HG03139 (cell line): ENCODE results near the gene SLC5A10.
"Not testable (repeated sequence)": the region's sequence is repeated elsewhere in the genome, so short reads cannot be mapped to it uniquely, and the experiment has no call there.

Experiments used
- ATAC-seq: cut with Tn5 transposase; IDR thresholded peaks from one replicate; pipeline ENCODE4 v1.9.1; 2021; ENCODE audit not compliant: unreplicated experiment

SLC5A10 gene

DNA sequence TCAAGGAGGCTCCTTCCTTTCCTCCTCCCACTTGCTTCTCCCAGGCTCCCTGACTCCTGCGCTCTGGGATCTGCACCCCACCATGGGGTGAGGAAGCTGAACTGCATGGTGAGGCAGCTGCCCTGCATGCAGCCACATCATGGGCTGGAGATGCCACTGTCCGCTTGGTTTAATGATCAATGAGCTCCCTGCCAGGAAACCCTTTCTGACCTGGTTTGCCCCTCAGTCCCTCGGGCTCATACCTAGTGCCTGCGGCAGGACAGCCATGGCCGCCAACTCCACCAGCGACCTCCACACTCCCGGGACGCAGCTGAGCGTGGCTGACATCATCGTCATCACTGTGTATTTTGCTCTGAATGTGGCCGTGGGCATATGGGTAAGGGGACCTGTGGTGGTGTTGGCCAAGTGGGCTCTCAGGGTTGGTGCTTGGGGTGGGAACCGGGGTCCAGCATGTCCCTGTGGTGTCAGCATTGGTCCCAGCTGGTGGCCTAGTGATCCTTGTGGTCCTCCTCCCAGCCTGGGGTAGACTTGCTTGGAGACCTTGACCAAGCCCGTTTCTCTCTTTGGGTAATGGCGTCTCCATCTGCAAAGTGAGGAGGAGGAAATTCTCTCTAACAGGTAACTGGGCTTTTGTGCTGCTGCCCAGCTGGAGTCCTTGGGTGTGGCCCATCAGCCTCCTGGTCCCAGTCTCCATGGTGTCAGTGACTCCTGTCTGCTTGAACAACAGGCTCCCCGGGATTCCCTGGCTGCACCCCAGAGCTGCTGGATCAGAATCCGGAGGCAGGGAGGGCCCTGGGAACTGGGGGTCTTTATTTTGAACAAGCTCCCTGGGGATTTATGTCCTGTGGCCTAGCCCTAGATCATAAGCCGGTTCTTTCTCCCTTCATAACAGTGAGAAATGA is at the start of gene SLC5A10:
SLC5A10 (plus strand) TSS at position 225 of the 902 bp plus-strand sequence; CDS start at position 266, 41 bp downstream.
- no peak for ATAC-seq

DNA sequence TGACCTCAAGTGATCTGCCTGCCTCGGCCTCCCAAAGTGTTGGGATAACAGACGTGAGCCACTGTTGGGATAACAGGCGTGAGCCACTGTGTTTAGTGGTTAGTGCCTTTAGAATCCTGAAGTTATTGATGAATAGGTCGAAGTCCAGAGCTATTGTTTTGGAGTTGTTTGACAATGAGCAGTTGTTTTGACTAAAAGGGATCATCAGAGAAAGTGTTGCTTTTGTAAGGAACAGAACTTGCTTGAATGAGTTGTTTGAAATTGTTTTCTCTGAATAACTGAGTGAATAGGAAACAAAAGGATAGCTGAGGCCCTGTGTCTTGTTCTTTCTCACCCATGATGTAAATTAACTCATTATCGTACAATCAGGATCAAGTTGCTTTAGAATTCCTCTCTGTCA is 47.5 kb upstream of the SLC5A10 start:
- ATAC-seq = no peak

DNA sequence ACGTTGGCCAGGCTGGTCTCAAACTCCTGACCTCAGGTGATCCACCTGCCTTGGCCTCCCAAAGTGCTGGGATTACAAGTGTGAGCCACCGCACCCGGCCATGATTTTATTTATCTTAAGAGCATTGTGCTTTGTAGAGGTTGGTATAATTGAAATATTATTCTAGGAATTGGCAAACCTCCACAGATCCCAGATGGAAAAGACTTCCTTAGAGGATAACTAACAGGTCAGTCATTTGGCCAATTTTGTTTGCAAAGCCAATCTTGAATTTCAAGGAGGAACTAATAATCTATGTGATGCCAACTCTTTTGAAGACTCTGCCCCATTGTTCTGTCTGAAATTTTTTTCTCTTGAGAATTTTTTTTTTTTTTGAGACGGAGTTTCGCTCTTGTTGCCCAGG is 46.7 kb upstream of the SLC5A10 start:
- no peak for ATAC-seq

DNA sequence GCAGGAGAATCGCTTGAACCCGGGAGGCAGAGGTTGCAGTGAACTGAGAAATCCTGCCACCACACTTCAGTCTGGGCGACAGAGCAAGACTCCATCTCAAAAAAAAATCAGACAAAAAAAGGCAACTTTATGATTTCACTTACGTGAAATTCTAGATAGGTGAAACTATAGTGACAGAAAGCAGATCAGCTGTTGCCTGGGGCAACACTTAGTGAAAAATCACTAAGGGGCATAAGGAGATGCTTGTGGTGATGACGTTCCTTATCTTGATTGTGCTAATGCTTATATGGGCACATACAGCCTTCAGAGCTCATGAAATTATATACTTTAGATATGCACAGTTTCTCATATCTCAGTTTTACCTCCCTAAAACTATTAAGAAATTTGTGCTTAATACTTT is 41.6 kb upstream of the SLC5A10 start:
- no peak for ATAC-seq

DNA sequence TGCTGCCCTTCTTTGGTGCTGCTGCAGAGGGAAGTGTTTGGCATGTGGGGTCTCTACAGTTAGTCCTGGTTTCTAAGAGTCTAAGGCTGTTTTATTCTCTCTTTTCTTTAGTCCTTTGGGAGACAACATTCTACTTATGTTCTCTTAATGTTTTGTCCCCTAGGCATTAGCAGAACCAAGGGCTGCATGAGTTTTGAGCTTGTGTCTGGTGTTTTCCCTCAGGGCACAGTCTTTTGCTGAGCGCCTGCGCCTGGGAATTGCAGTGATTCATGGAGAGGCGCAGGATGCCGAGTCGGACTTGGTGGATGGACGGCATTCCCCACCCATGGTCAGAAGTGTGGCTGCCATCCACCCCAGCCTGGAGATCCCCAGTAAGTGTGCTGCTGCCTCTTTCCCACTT is 41.1 kb upstream of the SLC5A10 start:
- no peak for ATAC-seq

DNA sequence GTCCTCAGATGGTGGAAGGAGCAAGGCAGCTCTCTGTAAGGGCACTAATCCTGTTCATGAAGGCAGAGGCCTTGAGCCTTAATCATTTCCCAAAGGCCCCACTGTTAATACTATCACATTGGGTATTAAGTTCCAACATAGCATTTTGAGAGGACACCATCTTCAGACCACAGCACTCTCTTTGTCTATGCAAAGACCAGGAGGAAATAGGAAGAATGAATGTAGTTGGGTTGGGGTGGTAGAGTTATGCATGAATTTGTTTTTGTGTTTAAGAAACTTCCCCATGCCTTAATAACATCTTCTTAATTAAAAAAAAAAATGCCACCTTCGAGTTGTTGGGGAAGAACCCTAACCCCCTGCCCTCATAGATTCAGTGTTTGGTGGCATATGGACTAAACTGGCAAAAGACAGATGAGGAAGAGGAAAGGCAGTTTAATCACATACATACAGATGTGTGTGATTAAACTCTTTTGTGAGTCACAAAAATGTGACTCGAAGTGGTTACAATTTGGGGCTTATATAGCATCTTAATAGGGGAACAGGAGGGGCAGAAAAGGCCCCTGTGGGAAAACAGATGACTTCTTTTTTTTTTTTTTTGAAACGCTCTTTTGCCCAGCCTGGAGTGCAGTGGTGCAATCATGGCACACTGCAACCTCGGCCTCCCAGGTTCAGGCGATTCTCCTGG is 35.0 kb upstream of the SLC5A10 start:
- no peak for ATAC-seq

DNA sequence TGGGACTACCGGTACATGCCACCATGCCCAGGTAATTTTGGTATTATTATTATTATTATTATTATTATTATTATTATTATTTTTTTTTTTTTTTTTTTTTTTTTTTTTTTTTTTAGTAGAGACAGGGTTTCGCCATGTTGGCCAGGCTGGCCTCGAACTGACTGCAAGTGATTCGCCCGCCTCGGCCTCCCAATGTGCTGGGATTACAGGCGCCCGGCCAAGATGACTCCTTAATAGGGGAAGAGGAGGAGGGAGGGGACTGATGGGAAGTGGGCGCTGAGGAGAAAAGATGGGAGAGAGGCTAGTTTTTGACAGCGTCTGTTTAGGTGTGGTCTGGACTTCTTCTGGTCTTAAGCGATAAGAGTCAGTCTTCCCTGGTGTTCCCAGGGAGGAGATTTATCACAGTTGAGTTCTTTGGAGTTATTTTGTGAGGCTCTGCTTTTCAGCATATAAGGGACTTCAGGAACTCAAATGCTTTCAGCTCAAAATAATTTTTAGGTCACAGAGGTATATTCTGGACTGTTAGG is 34.4 kb upstream of the SLC5A10 start:
- ATAC-seq = no peak

DNA sequence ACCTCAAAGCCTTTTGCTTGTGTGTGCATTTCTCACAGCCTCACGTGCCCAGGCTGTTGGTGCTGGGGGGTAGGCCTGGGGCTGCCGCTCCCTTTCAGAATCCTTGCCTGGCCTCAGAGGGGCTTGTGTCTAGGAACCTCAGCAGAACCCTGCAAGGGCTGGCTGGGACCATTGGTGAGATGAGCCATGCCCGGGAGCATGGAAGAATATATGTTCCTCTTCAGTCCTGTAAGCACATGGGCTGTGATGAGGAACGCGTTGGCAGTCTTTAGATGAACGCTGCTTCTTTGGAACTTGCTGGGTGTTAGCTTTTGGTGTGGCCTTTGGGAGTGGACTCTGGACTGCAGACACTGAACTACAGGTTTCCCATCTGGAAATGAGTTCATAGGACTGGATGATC is 32.0 kb upstream of the SLC5A10 start:
- ATAC-seq = no peak

DNA sequence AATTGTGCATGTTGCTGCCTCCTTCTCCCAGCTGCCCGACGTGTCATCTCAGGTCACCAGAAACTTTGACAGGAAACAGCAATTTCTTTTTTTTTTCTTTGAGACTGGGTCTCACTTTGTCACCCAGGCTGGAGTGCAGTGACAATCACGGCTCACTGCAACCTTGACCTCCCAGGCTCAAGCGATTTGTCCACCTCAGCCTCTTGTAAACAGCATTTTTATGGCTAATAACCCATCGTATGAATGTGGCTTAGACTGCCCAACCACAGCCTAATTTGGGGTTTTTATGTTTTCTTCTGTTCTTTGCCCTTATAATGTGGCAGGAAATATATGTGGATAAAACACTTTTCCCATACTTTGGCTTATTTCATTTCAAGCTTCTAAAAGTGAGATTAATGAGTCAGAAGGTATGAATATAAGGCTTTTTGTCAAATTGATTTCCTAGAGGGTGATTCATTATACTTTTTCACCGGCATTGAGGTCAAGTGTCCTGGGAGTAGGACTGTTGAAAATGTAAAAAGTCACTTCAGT is 31.0 kb upstream of the SLC5A10 start:
- ATAC-seq = no peak

DNA sequence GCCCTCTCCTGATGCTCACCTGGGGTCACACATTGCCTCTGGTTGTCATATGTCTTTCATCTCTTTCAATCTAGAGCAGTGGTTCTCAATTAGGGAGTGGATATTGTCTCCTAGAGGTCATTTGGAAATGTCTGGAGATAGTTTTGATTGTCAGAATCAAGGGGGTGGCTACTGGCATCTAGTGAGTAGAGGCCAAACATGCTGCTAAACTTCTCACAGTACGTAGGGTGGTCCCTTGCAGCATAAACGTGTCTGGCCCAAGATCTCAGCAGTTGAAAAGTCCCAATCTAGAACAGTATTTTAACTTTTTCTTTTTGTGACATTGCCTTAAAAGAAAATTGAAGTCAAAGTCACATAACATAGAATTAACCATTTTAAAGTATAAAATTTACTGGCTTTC is 30.5 kb upstream of the SLC5A10 start:
- ATAC-seq = no peak

DNA sequence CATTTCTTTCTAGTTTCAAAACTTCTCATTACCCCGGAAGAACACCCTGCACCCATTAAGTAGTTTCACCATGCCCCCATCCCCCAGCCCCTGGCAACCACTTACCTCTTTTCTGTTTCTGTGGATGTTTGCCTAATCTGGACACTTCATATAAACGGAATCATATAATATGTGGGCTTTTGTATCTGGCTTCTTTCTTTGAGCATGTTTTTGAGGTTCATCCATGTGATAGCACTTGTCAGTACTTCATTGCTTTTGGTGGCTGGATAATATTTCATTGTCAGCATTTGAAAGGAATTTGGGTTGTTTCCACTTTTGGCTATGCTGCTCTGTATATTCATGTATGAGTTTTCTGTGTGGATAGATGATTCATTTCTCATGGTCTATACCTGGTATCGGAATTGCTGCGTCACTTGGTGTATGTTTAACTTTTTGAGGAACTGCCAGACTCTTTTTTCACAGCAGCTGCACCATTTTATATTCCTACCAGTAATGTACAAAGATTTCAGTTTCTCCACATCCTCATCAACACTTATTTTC is 30.0 kb upstream of the SLC5A10 start:
- peak; percentile 57 for ATAC-seq

DNA sequence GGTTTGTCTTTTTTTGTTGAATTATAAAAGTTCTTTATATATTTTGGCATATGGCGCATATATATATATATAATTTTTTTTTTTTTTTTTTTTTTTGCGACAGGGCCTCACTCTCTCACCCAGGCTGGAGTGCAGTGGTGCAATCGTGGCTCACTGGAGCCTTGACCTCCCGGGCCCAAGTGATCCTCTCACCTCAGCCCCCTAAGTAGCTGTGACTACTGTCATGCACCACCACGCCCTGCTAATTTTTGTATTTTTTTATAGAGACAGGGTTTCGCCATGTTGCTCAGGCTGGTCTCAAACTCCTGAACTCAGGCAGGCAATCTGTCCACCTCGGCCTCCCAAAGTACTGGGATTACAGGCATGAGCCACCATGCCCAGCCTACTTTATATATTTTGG is 29.4 kb upstream of the SLC5A10 start:
- ATAC-seq = not testable (repeated sequence)

DNA sequence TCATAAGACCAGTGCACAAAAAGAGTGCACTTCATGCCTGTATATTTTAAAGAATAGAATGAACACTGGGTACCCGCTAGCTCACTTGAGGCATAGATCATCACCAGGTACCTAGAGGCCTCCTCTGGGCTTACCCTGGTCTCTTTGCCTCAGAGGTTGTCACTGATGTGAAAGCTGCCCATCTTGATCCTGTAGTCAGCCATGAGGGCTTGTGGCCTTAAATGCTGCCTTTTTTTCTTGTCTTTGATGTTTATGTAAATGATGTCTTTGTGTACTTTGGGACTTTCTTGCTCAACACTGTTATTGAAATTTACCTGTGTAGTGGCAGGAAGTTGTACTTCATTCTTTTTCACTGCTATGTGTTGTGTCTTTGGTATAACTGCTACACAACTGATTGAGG is 26.8 kb upstream of the SLC5A10 start:
- ATAC-seq = no peak

DNA sequence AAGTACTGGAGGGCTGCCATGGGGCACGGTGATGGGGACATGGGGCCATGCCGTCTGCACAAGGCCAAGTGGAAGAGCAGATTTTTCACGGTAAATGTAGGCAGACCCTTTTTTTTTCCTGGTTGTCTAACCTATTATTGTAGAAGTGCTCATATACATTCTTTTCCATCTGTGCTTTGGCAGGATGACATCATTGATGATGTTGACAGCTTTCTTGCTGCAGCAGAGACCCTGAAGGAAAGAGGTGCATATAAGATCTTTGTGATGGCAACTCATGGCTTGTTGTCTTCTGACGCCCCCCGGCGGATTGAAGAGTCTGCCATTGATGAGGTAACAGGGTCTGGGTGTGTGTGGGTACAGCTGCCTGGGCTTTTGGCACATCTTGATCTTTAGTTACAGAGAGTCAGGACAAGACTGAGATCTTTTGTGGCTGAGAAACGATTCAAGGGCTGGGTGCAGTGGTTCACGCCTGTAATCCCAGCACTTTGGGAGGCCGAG is 23.3 kb upstream of the SLC5A10 start:
- no peak for ATAC-seq

DNA sequence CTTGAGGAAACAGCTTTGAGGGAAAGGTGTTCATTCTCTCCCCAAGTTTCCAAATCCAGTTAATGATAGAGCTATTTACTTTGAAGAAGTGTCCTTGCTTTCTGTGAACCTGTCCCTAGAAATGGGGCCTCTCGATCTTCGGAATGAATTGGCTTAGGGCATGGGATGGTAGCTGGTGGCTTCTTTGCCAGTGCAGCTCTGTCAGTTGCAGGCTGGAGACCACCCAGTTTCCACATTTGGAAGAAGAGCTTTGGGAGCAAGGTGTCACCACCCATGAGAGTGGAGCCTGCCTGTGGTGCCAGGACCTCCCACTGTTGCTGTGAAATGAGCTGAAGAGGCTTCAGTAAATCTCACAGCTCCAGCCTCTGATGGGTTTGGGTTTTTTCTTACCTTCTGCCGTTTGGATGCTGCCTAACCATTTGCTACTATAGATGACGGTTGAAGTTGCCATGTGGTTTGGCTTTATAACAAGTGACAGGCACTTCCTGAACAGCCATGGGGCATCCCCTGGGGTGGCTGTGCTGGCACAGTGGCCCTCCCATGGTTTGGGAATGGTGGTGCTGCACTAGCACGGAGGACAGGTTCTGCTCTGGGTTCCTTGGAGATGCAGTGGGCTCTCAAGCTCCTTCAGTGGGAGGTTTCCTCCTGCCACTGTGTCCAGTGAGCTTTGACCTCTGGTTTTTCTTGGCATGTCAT is 19.5 kb upstream of the SLC5A10 start:
- ATAC-seq = no peak

DNA sequence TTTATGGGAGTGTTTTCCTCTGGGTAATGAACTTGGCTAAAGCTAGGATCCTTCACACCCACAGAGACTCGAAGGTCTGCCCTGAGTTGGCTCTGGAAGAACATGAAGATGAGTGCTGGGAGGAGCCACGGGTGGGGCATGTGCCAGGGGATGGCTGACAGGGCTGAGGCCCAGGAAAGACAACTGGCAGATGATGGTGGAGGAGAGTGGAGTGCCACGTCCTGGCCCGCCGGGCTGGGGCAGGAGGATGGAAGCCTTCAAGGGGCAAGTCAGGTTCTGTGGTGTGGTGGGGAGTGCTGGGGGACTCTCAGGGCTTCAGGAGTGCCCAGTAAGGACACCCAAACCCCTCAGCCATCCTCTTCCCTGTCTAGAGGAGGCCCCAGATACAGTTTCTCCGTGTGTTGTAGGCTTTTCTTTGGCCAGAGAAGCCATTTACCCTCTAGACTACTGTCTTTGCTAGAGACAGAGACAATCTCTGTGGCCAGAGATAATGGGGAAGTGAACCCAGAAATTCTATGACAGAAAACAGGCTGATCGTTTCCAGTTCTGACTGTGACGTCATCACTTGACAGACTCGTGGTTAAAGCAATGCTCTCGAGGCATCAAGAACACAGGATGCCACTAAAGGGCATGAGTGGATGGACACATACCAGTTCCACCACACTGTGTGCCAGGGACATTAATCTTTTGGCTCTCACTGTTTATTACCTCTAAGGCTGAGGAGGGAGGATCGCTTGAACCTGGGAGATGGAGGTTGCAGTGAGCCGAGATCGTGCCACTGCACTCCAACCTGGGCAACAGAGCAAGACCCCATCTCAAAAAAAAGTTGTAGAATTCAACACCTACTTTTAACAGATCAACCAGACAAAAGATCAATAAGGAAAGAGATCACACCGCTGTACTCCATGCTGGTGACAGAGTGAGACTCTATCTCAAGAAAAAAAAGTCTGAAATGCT is 18.6 kb upstream of the SLC5A10 start:
- no peak for ATAC-seq

DNA sequence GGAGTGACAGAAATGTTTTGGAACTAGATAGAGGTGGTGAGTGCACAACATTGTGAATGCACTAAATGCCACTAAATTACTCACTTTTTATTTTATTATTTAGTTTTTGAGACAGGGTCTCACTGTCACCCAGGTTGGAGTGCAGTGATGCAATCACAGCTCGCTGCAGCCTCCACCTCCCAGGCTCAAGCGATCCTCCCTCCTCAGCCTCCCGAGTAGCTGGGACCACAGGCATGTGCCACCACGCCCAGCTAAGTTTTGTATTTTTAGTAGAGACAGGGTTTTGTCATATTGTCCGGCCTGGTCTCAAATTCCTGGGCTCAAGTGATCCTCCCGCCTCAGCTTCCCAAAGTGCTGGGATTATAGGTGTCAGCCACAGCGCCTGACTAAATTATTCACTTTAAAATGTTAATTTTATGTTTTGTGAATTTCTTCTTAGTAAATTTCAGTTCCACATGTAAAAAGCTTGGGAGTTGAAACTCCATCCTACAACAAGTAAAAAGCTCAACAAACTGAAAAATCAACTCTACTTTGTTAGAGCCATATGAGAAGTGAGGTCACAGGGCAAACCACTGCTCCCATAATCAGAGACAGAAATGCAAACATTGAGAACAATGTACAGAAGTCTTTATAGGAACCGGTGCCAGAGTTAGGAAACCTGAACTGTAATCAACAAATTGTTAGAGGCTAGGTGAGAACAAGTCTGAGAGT is 13.8 kb upstream of the SLC5A10 start:
- no peak for ATAC-seq

DNA sequence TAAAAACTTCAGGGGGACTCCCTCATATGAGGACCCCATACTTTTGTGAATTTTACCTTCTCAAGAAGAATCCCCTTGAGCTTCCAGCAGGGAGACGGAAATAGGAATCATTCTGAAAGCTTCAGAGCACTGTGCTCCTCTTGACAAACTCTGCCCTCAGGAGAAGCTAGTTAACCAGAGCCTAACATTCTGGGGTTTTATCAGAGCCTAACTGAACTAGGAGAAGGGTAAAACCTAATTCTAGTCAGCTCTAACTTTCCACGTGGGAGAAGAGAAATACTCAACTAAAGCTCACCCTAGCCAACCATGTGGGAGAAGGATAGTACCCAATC is 13.3 kb upstream of the SLC5A10 start:
- no peak for ATAC-seq

DNA sequence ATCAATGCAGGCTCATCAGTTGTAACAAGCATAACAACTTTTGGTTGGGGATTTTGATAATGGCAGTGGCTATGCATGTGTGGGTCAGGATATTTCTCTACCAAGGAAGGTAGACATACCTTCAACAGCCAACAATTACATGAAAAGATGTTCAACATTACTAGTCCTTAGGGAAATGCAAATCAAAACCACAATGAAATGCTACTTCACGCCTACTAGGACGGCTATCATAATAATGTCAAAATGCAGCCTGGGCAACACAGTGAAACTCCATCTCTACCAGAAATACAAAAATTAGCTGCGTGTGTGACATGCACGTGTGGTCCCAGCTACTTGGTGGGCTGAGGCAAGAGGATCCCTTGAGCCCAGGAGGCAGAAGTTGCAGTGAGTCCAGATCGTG is 7.3 kb upstream of the SLC5A10 start:
- no peak for ATAC-seq
